K562 (cell line): ENCODE results near the gene KNCN. TPM values are rescaled to one million over a fixed set of nuclear protein-coding genes. Genes with fewer than 3 reads are reported as not detected.

Experiments used
- ATAC-seq: fragments of 200-7000 bp; cut with Tn5 transposase; 3 replicates; pipeline ENCODE4 v1.9.1; 2020; ENCODE audit warnings: moderate library complexity
- BruUV-seq: library from RNA; stranded (reverse); fragments of 400-500 nt; replicated peaks from 2 replicates; lab custom pipeline; 2021; lab: Mats Ljungman, UMichigan
- CTCF ChIA-PET: fragments of 300-600 bp; formaldehyde crosslinking; extraction: SDS; loops from one replicate; lab custom pipeline; 2021; ENCODE audit warnings: low intra/inter-chr PET ratio; lab: Yijun Ruan, JAX
- POLR2A ChIA-PET: fragments of 300-600, 350-650 bp; sonication (Branson Sonifier 250); formaldehyde crosslinking; extraction: SDS; loops from one replicate; lab custom pipeline; 2021; ENCODE audit warnings: antibody characterized with exemption, inconsistent platforms; lab: Yijun Ruan, JAX
- DNase-seq, 4 experiments: peaks; one replicate each; pipeline versions ENCODE4 v3.0.0 to v3.0.0-alpha.2; 2011 to 2018; ENCODE audit warnings: low spot score in 3 of 4, mixed read lengths in 3 of 4; ENCODE audit errors: extremely low read depth in 1 of 4
- FAIRE-seq: peaks from 2 replicates; lab custom pipeline; 2011; peaks lifted over from hg19 to GRCh38; lab: Jason Lieb, UNC
- H2AFZ ChIP-seq: 2 replicates; pipeline ENCODE4 v1.6.0; 2011; ENCODE audit warnings: low read depth, low read length, control low read depth, inconsistent platforms
- H3K27ac ChIP-seq: fragments of 200-600 bp; 3 replicates; pipeline ENCODE4 v1.8.0; 2011; ENCODE audit warnings: low read depth, mild to moderate bottlenecking, control low read depth, inconsistent platforms, low read length, moderate library complexity, mixed read lengths; ENCODE audit errors: extremely low read depth
- H3K27me3 ChIP-seq, 2 experiments: fragments of 300-600 bp in 1 of 2; 2 replicates in 1 of 2; 3 replicates in 1 of 2; pipeline versions ENCODE4 v1.6.0 to v1.8.0; 2011; ENCODE audit warnings: inconsistent platforms in 2 of 2, low read length in 2 of 2, mild to moderate bottlenecking in 1 of 2, mixed read lengths in 1 of 2, moderate library complexity in 1 of 2; ENCODE audit not compliant: control insufficient read depth in 2 of 2, insufficient read depth in 2 of 2
- H3K36me3 ChIP-seq: fragments of 300-600 bp; 3 replicates; pipeline ENCODE4 v1.8.0; 2011; ENCODE audit warnings: mild to moderate bottlenecking, low read length, inconsistent platforms; ENCODE audit not compliant: control insufficient read depth, insufficient read depth
- H3K4me1 ChIP-seq, 2 experiments: fragments of 200-600 bp in 1 of 2; replicated peaks in 1 of 2; 2 replicates in 1 of 2; 3 replicates in 1 of 2; pipeline versions ENCODE4 v1.5.1 to v1.8.0; 2011; ENCODE audit warnings: inconsistent platforms in 2 of 2, low read length in 2 of 2, mild to moderate bottlenecking in 1 of 2, mixed read lengths in 1 of 2, moderate library complexity in 1 of 2; ENCODE audit not compliant: control insufficient read depth in 2 of 2, insufficient read depth in 2 of 2
- H3K4me2 ChIP-seq: 2 replicates; pipeline ENCODE4 v1.6.1; 2011; ENCODE audit warnings: low read length, control low read depth, inconsistent platforms, mixed read lengths; ENCODE audit not compliant: insufficient read depth
- H3K4me3 ChIP-seq: fragments of 200-600 bp; sonication (generic), shearing (Covaris generic); 2 replicates; pipeline ENCODE4 v1.5.1; 2016; ENCODE audit warnings: control low read depth, inconsistent platforms
- H3K79me2 ChIP-seq: fragments of 200-600 bp; 3 replicates; pipeline ENCODE4 v1.8.0; 2011; ENCODE audit warnings: low read length, inconsistent platforms; ENCODE audit not compliant: control insufficient read depth, insufficient read depth
- H3K9ac ChIP-seq, 2 experiments: 2 replicates each; pipeline versions ENCODE4 v1.6.0 to v1.6.1; 2011; ENCODE audit warnings: low read depth in 2 of 2, low read length in 2 of 2, control low read depth in 1 of 2, inconsistent platforms in 1 of 2, mild to moderate bottlenecking in 1 of 2, mixed read lengths in 1 of 2; ENCODE audit not compliant: insufficient read depth in 1 of 2
- H3K9me1 ChIP-seq: one replicate; pipeline ENCODE4 v1.6.0; 2011; ENCODE audit warnings: inconsistent platforms, mild to moderate bottlenecking, low read length, moderate library complexity; ENCODE audit not compliant: control insufficient read depth, insufficient read depth
- H3K9me3 ChIP-seq: replicated peaks from 2 replicates; pipeline ENCODE4 v1.5.1; 2011; ENCODE audit warnings: low read depth, low read length, inconsistent platforms; ENCODE audit not compliant: control insufficient read depth, insufficient read depth
- H4K20me1 ChIP-seq: replicated peaks from 2 replicates; pipeline ENCODE4 v1.6.1; 2011; ENCODE audit warnings: low read length, inconsistent platforms, mixed read lengths; ENCODE audit not compliant: control insufficient read depth, insufficient read depth
- CBFA2T2 ChIP-seq: fragments of 450-650 bp; conservative IDR thresholded peaks from 2 replicates; pipeline ENCODE4 v1.6.1; 2017; ENCODE audit warnings: mild to moderate bottlenecking
- CBX3 ChIP-seq, 2 experiments: IDR thresholded peaks; 1 replicate in 1 of 2; 2 replicates in 1 of 2; pipeline ENCODE4 v1.6.1; 2012; ENCODE audit warnings: inconsistent platforms in 2 of 2, low read length in 2 of 2, borderline replicate concordance in 1 of 2, control low read depth in 1 of 2
- CEBPG ChIP-seq, 3 experiments: fragments of 200-800 bp in 1 of 3; sonication (Bioruptor generic) in 1 of 3; sonication (generic) in 1 of 3; formaldehyde crosslinking in 1 of 3; IDR thresholded peaks in 2 of 3; conservative IDR thresholded peaks in 1 of 3; 2 replicates each; pipeline versions ENCODE4 v1.6.1 to v1.8.0; 2016 to 2022; ENCODE audit warnings: missing compliant biosample characterization in 2 of 3, missing genetic modification characterization in 2 of 3, mild to moderate bottlenecking in 1 of 3, missing genetic modification reagents in 1 of 3
- CHD2 ChIP-seq: IDR thresholded peaks from 2 replicates; pipeline ENCODE4 v1.6.1; 2011; ENCODE audit warnings: low read depth, low read length
- HDAC6 ChIP-seq: IDR thresholded peaks from 2 replicates; pipeline ENCODE4 v1.6.1; 2012; ENCODE audit warnings: low read depth, mild to moderate bottlenecking, control low read depth, inconsistent platforms, low read length, moderate library complexity
- HDGF ChIP-seq: fragments of 450-650 bp; IDR thresholded peaks from 2 replicates; pipeline ENCODE4 v1.6.1; 2016
- ID3 ChIP-seq, 2 experiments: fragments of 250-450 bp in 1 of 2; fragments of 450-650 bp in 1 of 2; sonication (Bioruptor Pico) in 1 of 2; IDR thresholded peaks; 2 replicates each; pipeline versions ENCODE4 v1.6.1 to v1.8.0; 2016 to 2021; ENCODE audit warnings: mild to moderate bottlenecking in 2 of 2, moderate library complexity in 2 of 2, missing compliant biosample characterization in 1 of 2, missing genetic modification characterization in 1 of 2
- JUN ChIP-seq, 2 experiments: sonication (generic) in 1 of 2; formaldehyde crosslinking in 1 of 2; IDR thresholded peaks; 2 replicates each; pipeline versions ENCODE4 v1.6.1 to v1.8.0; 2012 to 2022; ENCODE audit warnings: borderline replicate concordance in 2 of 2, mild to moderate bottlenecking in 2 of 2, improper control_type of control experiment in 1 of 2, low read depth in 1 of 2, low read length in 1 of 2, missing genetic modification reagents in 1 of 2
- JUNB ChIP-seq: fragments of 450-650 bp; formaldehyde crosslinking; conservative IDR thresholded peaks from 2 replicates; pipeline ENCODE4 v1.4.0; 2020; ENCODE audit warnings: mild to moderate bottlenecking
- MCM5 ChIP-seq: fragments of 450-650 bp; IDR thresholded peaks from 2 replicates; pipeline ENCODE4 v1.6.1; 2016; ENCODE audit warnings: low read depth
- PRDM10 ChIP-seq: fragments of 450-650 bp; IDR thresholded peaks from 2 replicates; pipeline ENCODE4 v1.6.1; 2018; ENCODE audit not compliant: partially characterized antibody
- RB1 ChIP-seq: fragments of 450-650 bp; IDR thresholded peaks from 2 replicates; pipeline ENCODE4 v1.6.1; 2017; ENCODE audit warnings: low read depth, mild to moderate bottlenecking
- SP1 ChIP-seq: sonication (generic); formaldehyde crosslinking; IDR thresholded peaks from 2 replicates; pipeline ENCODE4 v1.8.1; 2022; ENCODE audit warnings: mild to moderate bottlenecking, missing genetic modification reagents
- TGIF2 ChIP-seq: sonication (generic); formaldehyde crosslinking; IDR thresholded peaks from 2 replicates; pipeline ENCODE4 v1.8.1; 2022; ENCODE audit warnings: mild to moderate bottlenecking, missing genetic modification reagents, moderate library complexity
- TSC22D4 ChIP-seq: fragments of 450-650 bp; IDR thresholded peaks from 2 replicates; pipeline ENCODE4 v1.6.1; 2016; ENCODE audit warnings: missing genetic modification characterization, missing biosample characterization, control low read depth
- ZFP1 ChIP-seq: fragments of 450-650 bp; formaldehyde crosslinking; IDR thresholded peaks from 2 replicates; pipeline ENCODE4 v1.4.0; 2020; ENCODE audit warnings: mild to moderate bottlenecking, mixed read lengths
- WGBS: fragments of 100-300 bp; shearing (Covaris generic); methylation state at CpG from one replicate; pipeline ENCODE4 v1.1.6; 2016; ENCODE audit warnings: low coverage, mixed read lengths; ENCODE audit not compliant: insufficient coverage; ENCODE audit errors: missing lambda C conversion rate; 5-methylcytosine and 5-hydroxymethylcytosine counted together
- in situ Hi-C: fragments of 300-500 bp; cut with MboI; formaldehyde crosslinking; loops from 4 replicates; pipeline ENCODE4 v1.15.0; 2018; ENCODE audit warnings: inconsistent platforms, mixed read lengths
- intact Hi-C: fragments of 100-400 bp; cut with micrococcal nuclease; formaldehyde crosslinking; loops from 2 replicates; pipeline ENCODE4 v1.14.2; 2022
- polyA plus RNA-seq, 8 experiments: library from polyadenylated mRNA; depleted of rRNA in 4 of 8; stranded (reverse) in 5 of 8; unstranded in 3 of 8; fragments of >200 nt; fragmentation: Nextera tagmentation in 2 of 8; fragmentation: Illumina TruSeq in 1 of 8; extraction: Ambion mirVana in 2 of 8; extraction: Trizol in 1 of 8; gene quantifications; 2 replicates each; pipeline versions ENCODE4 v1.2.1 to v1.2.3, GENCODE V29; 2011 to 2014; ENCODE audit warnings: inconsistent platforms in 1 of 8, missing spikeins in 1 of 8
- total RNA-seq, 7 experiments: library from RNA; depleted of rRNA in 6 of 7; stranded (reverse); fragments of >200 nt in 6 of 7; fragmentation: Illumina TruSeq in 2 of 7; extraction: Trizol in 2 of 7; gene quantifications; 2 replicates each; pipeline versions ENCODE4 v1.2.1 to v1.2.3, GENCODE V29; 2011 to 2021; ENCODE audit warnings: low replicate concordance in 1 of 7

KNCN gene
- total and polyA plus RNA-seq, 9 of the 15 experiments (the other 6 are each of a cell fraction or from before 2014, with no cell fraction given), result not detected

- ATAC-seq (peak; percentile 70), DNase-seq (peak; percentile 73 to 77 (median 75)), FAIRE-seq (peak; percentile 78)
- ChIA-PET CTCF (no interaction called here), POLR2A (interaction anchor here (0.6 to 5.7 kb wide), 6 partner anchors 9 to 1358 kb away, joined by 3 to 36 read pairs (median 4); no protein-coding TSS in a partner anchor)
- no peaks in the 10 kb centered on the region for H4K20me1 ChIP-seq
- no peaks in the 10 kb centered on the region for H3K36me3 ChIP-seq
- H2AFZ ChIP-seq, result peak overlapping the region; percentile 71
- H3K4me2 ChIP-seq, result peak overlapping the region; percentile 72
- no peaks in the 10 kb centered on the region for H3K79me2 ChIP-seq
- H3K9ac ChIP-seq, result peak overlapping the region; percentile 4 to 61; a peak in 2 of 4 replicates
- no peak overlapping the region for H3K27ac ChIP-seq
- no TSS peak for BruUV-seq
- H3K9me3 ChIP-seq, result no peaks in the 10 kb centered on the region
- intact Hi-C loops (no loop called here), in situ Hi-C loops (no loop called here)
- H3K27me3 ChIP-seq, result no peaks in the 10 kb centered on the region
- no peak overlapping the region for H3K4me3 ChIP-seq
- H3K9me1 ChIP-seq, result peaks cover 4% of the 10 kb centered on the region
- peaks cover 57 to 72% of the 10 kb centered on the region in 2 experiments for H3K4me1 ChIP-seq
- WGBS, result 3% methylated on average over 10 of the region's 10 CpGs
- TF ChIP-seq SP1 (CRISPR knock-in tag) (no peak), TSC22D4 (tag) (no peak), CEBPG (CRISPR knock-in tag; IDR thresholded peaks at IDR 0.05) (no peak), CEBPG (tag; conservative IDR thresholded peaks at IDR 0.05 in 1 of 2, IDR thresholded peaks at IDR 0.05 in 1 of 2) (no peak), RB1 (peak; percentile 37; the same call in 1 of the 2 replicates), PRDM10 (peak; percentile 64), ZFP1 (CRISPR knock-in tag) (no peak), HDAC6 (no peak), CBX3 (IDR thresholded peaks at IDR 0.05; ENCODE audit: borderline replicate concordance in 1 of 2, low read length in 2 of 2) (no peak), JUNB (CRISPR knock-in tag) (no peak), ID3 (CRISPR knock-in tag; IDR thresholded peaks at IDR 0.05) (no peak), ID3 (tag; IDR thresholded peaks at IDR 0.05) (0 out of 2 replicates have a peak, but pooled peaks have one; percentile 30), JUN (IDR thresholded peaks at IDR 0.05; ENCODE audit: borderline replicate concordance, low read depth, low read length) (no peak), JUN (CRISPR knock-in tag; IDR thresholded peaks at IDR 0.05; ENCODE audit: borderline replicate concordance) (no peak), CBFA2T2 (no peak), HDGF (0 out of 2 replicates have a peak, but pooled peaks have one; percentile 56), CHD2 (no peak), MCM5 (no peak), TGIF2 (CRISPR knock-in tag) (no peak)
These were observed 34.3 kb downstream of the KNCN start for GRCh38 chr1:46517010-46517600.
